ENCODE results near the gene GTF3C1.

GTF3C1 gene

DNA sequence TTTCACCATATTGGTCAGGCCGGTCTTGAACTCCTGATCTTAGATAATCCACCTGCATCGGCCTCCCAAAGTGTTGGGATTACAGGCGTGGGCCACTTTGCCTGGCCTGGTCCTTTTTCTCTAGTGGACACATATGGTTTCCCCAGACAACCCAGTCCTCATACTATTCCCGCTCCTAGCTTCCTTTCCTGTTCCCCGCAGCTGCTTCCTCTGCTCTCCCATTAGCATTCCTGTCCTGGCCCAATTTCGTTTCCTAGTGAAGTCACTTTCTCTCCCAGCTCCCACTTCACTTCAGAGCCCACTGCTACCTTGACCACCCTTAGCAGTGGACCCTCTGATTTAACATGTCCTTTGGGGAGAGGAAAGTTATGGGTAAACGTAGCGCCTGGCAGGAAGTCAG is 11.5 kb upstream of the GTF3C1 start:
- no peak for DNase-seq (ENCODE audit: low read depth)

- DNase-seq (ENCODE audit: low read depth), result no peak
Measured at GRCh38 chr16:27558932-27559331, 9.2 kb upstream of the GTF3C1 start.

DNA sequence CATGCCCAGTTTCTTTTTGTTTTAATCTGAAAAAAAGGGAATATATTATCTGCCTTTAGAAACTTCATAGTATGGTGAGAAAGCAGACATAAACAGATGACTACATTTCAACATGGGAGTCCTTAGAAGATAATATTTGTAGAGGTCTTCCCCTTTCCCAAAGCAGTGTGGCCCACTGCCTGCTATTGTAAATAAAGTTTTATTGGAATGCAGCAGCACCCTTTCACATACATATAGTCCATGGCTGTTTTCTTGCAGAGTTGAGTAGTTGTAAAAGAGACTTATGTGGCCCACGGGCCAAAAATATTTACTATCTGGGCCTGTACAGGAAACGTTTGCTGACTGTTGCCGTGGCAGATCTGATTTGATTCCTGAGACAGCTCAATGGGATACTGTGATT is 8.7 kb upstream of the GTF3C1 start:
- DNase-seq (ENCODE audit: low read depth), result no peak

DNA sequence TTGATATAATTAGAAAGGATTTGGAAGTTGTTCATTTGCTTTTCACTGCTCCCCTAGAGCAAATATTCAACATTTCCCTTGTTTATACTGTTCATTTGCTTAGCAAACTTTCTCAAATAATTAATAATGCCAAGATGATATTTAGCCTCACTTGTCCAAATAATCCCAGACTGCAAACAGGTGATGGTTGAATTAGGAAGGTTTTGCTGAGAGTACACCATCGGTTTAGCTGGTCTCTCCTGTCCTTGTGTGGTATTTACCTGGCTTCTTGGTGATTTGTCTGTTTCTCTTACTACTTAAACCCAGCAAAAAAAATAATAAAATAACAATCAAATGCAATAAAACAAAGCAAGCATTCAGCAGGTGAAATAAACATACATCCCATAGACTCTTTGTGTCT is 6.8 kb upstream of the GTF3C1 start:
- no peak for DNase-seq (ENCODE audit: low read depth)

GRCh38 chr16:27551036-27551435 is 1.3 kb upstream of the GTF3C1 start:
- no peak for DNase-seq (ENCODE audit: low read depth)

DNA sequence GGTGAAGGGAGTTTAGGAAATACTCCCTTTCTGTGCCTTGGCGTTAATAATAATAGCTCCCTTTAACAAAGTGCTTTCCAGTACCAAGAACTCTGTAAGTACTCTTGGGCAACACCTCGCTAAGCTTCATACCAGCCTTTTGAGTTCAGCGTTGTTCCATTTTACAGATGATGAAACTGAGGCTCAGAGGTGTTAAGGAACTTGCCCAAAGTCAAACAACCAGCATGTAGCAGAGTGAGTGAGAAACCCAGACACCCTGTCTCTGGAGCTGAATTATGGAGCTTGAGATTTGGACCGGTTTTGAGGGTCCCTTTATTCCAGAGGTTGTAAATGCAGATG is 838 bp upstream of the GTF3C1 start:
- DNase-seq (ENCODE audit: low read depth), result no peak

DNA sequence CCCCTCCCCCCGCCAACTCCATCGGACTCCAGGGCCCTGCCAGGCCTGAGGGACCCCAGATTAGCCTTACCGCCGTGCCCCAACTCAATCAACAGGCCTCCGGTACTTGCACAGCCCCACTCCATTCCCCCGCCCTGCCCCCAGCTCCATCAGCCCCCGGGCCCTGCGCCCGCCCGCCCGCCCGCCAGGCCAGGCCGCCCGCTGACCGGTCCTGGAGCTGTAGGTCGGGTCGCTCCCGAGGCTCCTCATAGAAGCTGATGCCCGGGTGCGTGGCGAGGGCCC is 308 bp downstream of the GTF3C1 start:
- DNase-seq (ENCODE audit: low read depth), result no peak

DNA sequence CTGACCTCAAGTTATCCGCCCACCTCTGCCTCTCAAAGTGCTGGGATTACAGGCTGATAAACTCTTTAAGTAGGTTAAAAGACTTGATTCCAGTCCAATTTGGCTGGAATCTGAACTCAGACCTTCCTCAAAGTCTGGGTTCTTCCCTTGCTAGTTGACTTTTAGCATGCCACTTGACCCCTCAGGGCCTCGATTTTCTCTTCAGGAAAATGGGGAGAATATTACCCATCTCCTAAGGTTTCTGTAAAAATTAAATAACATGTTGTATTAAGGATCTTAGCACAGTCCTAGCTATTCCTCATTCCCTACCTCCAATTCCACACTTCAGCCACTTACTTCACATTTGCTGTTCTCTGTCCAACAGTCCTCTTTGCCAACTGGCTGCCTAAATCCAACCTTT is 1.9 kb downstream of the GTF3C1 start:
- no peak for DNase-seq (ENCODE audit: low read depth)

- DNase-seq (ENCODE audit: low read depth), result no peak
Measured at GRCh38 chr16:27547134-27547533, 2.6 kb downstream of the GTF3C1 start.

- no peak for DNase-seq (ENCODE audit: low read depth)
Measured at GRCh38 chr16:27544671-27545070, 5.0 kb downstream of the GTF3C1 start.

DNA sequence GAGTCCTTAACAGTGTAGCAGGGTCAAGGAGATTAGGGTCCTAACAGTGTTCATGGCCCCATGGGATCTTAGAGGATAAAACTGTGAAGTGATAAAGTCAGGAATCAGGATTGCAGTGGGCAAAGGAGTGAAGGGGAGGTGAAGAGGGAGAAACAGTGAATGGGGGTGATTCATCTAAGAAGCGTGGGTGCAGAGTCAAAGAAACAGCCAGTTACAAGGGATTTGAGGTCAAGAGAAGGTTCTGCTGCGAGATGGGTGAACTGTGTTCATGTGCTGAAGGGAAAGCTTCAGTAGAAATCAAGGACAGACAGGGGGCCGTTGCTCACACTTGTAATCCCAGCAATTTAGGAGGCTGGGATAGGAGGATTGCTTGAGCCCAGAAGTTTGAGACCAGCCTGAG is 5.9 kb downstream of the GTF3C1 start:
- no peak for DNase-seq (ENCODE audit: low read depth)

DNA sequence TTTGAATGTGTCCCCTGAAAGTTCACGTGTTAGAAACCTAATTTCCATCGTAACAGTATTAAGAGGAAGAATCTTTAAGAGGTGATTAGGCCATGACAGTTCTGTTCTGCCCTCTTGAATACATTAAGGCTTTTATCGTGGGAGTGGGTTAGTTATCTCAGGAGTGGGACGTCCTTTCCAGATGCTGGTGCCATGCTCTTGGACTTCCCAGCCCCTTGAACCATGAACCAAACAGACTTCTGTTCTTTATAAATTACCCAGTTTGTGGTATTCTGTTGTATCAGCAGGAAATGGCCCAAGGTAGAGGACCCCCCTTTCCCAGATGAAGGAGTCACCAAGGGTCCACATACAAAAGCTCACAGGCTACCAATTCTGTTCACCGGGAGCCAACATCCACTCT is 10.1 kb downstream of the GTF3C1 start:
- DNase-seq (ENCODE audit: low read depth), result no peak

DNA sequence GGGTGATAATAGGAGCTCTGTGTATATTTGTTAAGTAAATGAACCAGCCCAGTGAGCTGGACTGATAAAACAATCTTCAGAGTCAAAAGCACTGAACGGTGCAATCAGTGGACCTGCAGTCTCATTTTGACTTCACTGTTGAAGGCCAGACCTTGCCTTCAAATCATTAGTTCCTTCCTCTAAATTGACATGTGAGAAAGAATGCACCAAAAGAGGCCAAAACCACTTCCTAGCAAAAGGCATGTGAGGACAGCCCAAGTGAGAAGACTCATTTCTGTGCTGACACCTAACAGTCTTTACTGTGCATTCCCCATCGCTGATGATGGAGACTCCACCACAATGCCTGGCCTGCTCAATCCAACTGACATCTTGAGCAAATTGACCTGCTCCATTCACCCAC is 10.6 kb downstream of the GTF3C1 start:
- no peak for DNase-seq (ENCODE audit: low read depth)

- no peak for DNase-seq (ENCODE audit: low read depth)
Measured at GRCh38 chr16:27538528-27538927, 11.2 kb downstream of the GTF3C1 start.

DNA sequence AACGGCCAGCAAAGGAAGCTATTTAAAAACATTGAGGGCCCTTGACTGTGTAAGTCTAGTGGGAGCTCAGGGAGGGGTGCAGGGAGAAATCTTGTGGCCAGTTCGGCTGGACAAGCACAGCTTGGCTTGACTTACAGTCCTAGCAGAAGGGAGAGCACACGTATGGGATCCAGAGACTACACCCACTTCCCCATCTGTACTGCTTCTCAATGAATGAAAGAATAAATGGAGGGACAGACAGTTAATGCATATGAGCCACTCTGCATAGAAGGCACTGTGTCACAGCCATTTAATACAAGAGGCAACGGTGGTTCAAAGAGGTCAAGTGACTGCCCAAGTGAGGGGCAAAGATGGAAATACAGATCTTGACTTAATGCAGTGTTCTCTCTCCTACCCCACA is 15.5 kb downstream of the GTF3C1 start:
- DNase-seq (ENCODE audit: low read depth), result no peak

DNA sequence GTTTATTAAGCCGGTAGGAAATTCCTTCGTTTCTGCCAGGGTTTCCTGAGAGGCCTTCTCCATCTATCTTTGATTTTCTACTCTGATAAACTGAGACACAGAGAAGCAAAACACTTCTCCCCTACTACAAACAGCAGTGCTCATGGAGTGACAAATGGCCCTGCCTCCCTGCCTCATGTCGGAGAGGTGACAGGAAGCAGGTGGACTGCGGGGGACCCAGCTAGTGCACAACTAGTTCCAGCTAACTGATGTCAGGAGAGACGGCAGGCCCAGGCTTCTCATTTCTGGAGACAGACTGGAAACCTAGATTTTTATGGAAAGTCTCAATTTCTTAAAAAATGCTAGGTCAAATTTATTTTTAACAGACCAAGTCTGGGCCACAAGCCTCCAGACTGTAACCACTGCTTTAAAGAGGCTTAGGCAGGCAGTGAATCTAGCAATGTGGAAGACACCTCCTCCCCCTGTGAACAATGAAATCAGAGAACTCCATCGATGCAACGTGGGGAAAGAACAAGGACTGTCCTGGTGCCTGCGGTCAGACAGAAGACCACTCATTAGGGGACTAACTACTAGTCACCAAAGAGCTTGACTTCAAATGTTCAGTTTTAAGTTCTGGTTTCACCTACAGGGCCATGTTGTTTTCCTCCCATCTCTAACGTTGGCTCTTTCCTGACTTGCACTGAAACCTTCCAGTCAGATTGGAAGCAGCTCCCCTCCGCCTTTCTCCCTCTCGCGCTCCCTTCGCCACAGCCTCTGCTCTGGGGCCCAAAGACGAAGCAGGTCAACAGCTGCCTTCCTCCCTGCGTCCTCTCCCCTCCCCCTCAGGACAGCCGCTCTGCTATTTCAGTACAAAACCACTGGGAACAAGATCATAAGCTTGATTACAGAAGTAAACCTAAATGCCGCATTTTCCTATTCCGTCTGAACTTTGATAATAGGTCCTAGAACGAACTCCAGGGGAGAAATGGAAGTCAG is 17.6 kb downstream of the GTF3C1 start:
- no peak for DNase-seq (ENCODE audit: low read depth)

DNA sequence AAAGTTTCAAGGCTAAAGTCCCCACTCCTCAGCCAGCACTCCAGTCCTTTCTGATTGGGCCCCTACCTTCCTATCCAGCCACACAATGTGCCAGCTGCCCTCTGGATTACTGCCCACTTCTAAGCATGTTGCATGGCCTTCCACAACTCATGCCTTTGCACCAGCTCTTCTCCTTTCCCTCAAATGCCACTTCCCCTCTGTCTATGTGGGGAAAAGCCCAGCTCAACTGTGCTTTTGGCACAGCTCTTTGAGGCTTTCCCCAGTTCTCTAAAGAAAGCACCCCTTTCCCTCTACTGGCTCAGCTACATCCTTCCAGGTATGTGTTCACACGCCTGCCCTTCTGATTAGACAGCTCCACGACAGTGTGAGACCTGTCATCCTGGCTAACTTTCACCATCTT is 18.5 kb downstream of the GTF3C1 start:
- no peak for DNase-seq (ENCODE audit: low read depth)

DNA sequence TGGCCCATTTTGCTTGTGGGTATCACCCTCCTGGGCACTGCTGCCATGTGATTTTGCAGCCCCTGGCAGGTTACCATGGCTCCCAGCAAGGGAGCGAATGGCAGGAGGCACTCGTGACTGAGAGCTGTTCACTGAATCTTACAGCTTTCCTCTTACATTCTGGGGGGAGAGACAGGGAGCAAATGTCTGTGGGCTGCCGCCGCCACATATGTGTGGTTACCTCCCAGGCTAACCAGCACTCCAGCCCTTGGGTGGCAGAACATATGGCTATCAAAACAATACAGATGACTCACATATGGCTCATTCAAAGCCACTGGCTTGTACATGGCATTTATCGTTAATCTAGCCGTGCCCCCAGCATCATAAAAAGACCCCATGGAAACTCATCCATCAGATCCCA is 19.8 kb downstream of the GTF3C1 start:
- no peak for DNase-seq (ENCODE audit: low read depth)

- DNase-seq (ENCODE audit: low read depth), result no peak
Measured at GRCh38 chr16:27528294-27528693, 21.4 kb downstream of the GTF3C1 start.

- DNase-seq (ENCODE audit: low read depth), result no peak
Measured at GRCh38 chr16:27526180-27526579, 23.5 kb downstream of the GTF3C1 start.

GRCh38 chr16:27522173-27522707 is 27.5 kb downstream of the GTF3C1 start:
- no peak for DNase-seq (ENCODE audit: low read depth)

DNA sequence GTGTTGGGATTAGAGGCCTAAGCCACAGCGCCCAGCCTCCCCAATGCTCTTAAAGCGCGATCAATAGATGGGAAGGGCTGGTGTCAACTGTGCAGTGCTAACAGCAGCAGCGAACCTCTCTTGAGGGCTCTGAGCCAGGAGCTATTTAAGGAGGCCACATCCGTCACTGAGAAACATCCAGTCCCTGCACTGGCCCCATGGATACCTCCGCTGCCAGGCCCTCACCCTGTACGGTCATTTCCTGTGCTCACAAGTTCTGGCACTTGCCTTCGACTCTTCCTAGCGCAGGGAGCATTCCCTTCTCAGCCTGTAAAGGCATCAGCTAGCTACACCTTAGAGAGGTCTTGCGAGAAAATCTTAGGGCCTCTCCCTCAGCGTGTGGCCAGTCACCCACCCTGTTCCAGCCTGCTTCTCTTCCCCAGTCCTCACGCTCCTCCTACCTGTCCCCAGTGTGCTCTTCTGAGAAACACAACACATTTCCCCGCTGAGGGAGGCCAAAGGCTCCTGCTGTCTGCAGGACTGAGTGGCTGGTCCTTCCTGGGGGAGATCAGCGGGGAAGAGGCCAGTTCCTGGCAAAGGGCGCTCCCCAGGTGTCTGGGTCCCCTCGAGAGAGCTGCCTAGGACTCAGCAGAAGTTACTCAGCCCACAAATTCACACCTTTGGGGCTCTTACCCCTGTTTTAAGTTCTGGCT is 28.6 kb downstream of the GTF3C1 start:
- DNase-seq (ENCODE audit: low read depth), result no peak

GRCh38 chr16:27518226-27518625 is 31.5 kb downstream of the GTF3C1 start:
- no peak for DNase-seq (ENCODE audit: low read depth)

DNA sequence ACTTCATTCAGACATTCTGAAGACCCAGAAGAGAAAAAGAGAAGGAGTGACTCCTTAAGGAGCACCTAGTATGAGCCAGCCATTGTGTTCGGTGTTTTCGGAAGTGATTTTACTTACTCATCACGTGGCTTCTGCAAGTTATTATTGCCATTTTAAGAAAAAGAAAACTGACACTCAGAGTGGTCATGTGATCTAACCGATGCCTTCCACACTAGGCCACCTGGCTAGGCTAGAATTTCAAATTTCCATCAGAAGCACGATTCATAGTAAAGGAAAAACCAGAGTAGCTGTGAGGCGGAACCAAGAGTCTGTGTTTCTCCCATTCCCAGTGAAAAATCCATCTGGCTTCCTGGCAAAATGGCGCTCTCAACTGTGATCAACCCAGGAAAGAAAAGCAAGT is 32.0 kb downstream of the GTF3C1 start:
- DNase-seq (ENCODE audit: low read depth), result no peak

Data from stimulated activated CD8-positive, alpha-beta memory T cell treated with anti-CD3 and anti-CD28 coated beads, Interleukin-7, amount 100 ng/mL, for 24 hours (primary cell).